Measurements from ENCODE around the gene CCHCR1. TPM values are rescaled to one million over a fixed set of nuclear protein-coding genes. Genes with fewer than 3 reads are reported as not detected.

Gene CCHCR1
- total and polyA plus RNA-seq, 2 experiments from 2014 or later, result 6.1 to 8.9 TPM

DNA sequence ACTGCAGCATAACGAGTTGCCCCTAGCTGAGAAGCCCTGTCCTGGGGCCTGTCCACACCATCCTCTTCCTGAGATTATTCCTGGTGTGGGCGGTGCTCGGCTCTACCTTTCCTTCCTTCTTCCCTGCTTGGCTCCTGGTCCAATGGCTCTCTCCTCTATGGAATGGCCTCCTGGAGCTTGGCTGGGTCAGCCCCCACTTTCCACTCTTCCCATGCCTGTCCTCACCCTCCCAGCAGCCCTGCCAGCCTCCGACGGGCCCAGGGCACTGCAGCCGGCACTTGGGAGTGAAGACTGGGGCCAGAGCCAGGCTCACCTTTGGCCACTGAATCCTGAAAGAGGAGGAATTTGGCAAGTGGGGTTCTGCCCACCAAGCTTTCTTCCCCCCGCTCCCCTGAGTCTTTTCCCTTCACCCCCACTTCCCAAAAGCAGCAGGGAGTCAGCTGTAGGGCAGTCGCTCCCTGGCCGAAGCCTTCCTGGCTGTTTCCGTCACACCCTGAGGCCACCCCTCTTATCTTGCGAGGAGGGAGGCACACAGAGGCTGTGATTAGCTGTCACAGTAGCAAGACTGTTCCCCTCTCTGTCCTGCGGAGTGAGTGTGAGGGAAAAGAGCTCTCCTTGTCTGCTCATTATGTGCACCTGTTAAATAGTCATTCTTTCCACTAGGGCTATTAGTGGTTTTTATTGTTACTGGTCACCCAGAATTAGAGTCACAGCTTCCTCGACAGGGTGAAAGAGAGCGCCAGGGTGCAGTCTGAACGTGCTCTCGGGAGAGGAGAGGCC is 31.0 kb downstream of the CCHCR1 start:
- DNase-seq (ENCODE audit: low spot score), result peak; percentile 42
- H3K9me2 ChIP-seq (replicated peaks; ENCODE audit: insufficient read depth), result no peaks in the 10 kb centered on the region
- no peaks in the 10 kb centered on the region for H3K27me3 ChIP-seq
- no peak overlapping the region for H2AFZ ChIP-seq
- no peaks in the 10 kb centered on the region for H3K79me2 ChIP-seq
- H3K4me2 ChIP-seq, result no peak overlapping the region
- H3K4me3 ChIP-seq, result no peak overlapping the region
- WGBS (ENCODE audit: low lambda C conversion rate, missing lambda C conversion rate), result 67% methylated on average over 15 of the region's 16 CpGs
- H3K36me3 ChIP-seq (replicated peaks; ENCODE audit: insufficient read depth, low read depth), result no peaks in the 10 kb centered on the region
- H3K4me1 ChIP-seq (ENCODE audit: insufficient read depth), result peaks cover 9% of the 10 kb centered on the region
- no peaks in the 10 kb centered on the region for H3K9me3 ChIP-seq (ENCODE audit: low read depth)
- H3K27ac ChIP-seq, result peak overlapping the region; percentile 61
- H4K20me1 ChIP-seq (ENCODE audit: insufficient read depth, poor library complexity, severe bottlenecking), result no peaks in the 10 kb centered on the region
- TF ChIP-seq EZH2phosphoT487 (IDR thresholded peaks at IDR 0.05; ENCODE audit: low read depth, severe bottlenecking, unreplicated experiment) (no peak), EZH2 (IDR thresholded peaks at IDR 0.05; ENCODE audit: borderline replicate concordance) (no peak)
- TF ChIP-seq, protein P1, sequence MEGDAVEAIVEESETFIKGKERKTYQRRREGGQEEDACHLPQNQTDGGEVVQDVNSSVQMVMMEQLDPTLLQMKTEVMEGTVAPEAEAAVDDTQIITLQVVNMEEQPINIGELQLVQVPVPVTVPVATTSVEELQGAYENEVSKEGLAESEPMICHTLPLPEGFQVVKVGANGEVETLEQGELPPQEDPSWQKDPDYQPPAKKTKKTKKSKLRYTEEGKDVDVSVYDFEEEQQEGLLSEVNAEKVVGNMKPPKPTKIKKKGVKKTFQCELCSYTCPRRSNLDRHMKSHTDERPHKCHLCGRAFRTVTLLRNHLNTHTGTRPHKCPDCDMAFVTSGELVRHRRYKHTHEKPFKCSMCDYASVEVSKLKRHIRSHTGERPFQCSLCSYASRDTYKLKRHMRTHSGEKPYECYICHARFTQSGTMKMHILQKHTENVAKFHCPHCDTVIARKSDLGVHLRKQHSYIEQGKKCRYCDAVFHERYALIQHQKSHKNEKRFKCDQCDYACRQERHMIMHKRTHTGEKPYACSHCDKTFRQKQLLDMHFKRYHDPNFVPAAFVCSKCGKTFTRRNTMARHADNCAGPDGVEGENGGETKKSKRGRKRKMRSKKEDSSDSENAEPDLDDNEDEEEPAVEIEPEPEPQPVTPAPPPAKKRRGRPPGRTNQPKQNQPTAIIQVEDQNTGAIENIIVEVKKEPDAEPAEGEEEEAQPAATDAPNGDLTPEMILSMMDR (IDR thresholded peaks at IDR 0.05; ENCODE audit: poor library complexity), result no peak

DNA sequence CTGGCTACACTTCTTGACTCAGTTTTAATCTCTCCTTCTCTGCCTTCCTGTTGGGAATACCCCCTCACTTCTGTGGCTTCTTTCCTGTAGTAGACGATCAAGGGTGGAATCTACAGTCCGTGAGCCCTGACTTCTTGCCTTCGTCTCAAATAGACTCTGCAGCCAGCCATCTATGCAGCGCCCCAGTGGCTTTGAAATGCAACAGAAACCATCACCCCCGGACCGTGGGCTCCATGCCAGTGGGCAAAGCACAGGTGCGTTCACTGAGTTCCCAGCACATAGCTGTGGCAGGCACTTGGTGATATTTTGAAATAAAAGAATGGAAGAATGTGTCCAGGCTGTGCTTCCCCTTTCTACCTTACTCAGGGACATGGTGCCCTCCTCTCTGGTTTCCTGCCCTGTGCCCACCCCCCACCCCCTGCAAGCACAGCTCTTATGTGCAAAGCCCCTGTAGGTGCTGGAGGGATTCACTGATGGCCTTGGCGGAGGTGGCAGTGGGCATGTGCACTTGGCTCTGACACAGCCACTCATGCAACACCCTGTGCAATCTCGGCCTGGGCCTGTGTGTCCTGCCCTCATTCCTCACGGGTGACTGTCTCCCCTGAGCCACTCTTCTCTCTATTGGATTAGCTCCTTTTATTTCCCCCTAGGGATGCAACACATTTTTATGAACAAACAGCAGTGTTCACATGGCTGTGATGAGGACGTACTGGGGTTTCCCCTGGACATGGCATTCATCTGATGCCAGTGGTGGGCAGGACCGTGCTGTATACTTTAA is 31.8 kb downstream of the CCHCR1 start:
- Histone ChIP-seq H3K4me1 (ENCODE audit: insufficient read depth) (peaks cover 9% of the 10 kb centered on the region), H3K79me2 (no peaks in the 10 kb centered on the region), H3K36me3 (replicated peaks; ENCODE audit: insufficient read depth, low read depth) (no peaks in the 10 kb centered on the region), H3K9me2 (replicated peaks; ENCODE audit: insufficient read depth) (no peaks in the 10 kb centered on the region), H3K27me3 (no peaks in the 10 kb centered on the region), H3K4me2 (no peak overlapping the region), H3K4me3 (no peak overlapping the region), H2AFZ (no peak overlapping the region), H4K20me1 (ENCODE audit: insufficient read depth, poor library complexity, severe bottlenecking) (no peaks in the 10 kb centered on the region), H3K27ac (no peak overlapping the region), H3K9me3 (ENCODE audit: low read depth) (no peaks in the 10 kb centered on the region)
- TF ChIP-seq, protein P1 (IDR thresholded peaks at IDR 0.05; ENCODE audit: poor library complexity), result no peak
- TF ChIP-seq EZH2phosphoT487 (IDR thresholded peaks at IDR 0.05; ENCODE audit: low read depth, severe bottlenecking, unreplicated experiment) (no peak), EZH2 (IDR thresholded peaks at IDR 0.05; ENCODE audit: borderline replicate concordance) (no peak)
- WGBS (ENCODE audit: low lambda C conversion rate, missing lambda C conversion rate), result 82% methylated on average over 12 of the region's 12 CpGs
- no peak for DNase-seq (ENCODE audit: low spot score)

DNA sequence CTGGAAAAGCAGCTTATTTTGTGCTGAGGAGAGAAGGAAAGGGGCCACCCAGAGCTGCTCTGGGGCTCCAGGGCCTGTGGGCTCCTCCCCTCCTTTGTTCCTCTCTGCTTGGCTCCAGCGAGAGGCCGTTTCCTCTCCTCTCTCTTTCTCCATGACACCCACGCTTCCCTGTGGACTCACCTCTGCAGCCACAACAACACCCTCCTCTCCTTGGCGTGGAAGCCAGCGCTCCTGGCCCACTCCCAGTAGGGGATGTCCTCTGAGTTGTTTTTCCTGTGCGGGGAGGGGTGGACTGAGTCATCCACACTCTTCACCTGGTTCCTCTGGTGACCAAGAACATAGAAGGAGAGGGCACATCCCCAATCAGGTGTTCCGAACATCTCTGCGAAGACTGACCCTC is 32.4 kb downstream of the CCHCR1 start:
- Histone ChIP-seq H3K9me3 (ENCODE audit: low read depth) (no peaks in the 10 kb centered on the region), H2AFZ (no peak overlapping the region), H3K4me1 (ENCODE audit: insufficient read depth) (peaks cover 9% of the 10 kb centered on the region), H3K27ac (no peak overlapping the region), H3K27me3 (no peaks in the 10 kb centered on the region), H3K4me3 (no peak overlapping the region), H3K36me3 (replicated peaks; ENCODE audit: insufficient read depth, low read depth) (no peaks in the 10 kb centered on the region), H3K4me2 (no peak overlapping the region), H3K9me2 (replicated peaks; ENCODE audit: insufficient read depth) (no peaks in the 10 kb centered on the region), H4K20me1 (ENCODE audit: insufficient read depth, poor library complexity, severe bottlenecking) (no peaks in the 10 kb centered on the region), H3K79me2 (no peaks in the 10 kb centered on the region)
- no peak for DNase-seq (ENCODE audit: low spot score)
- 77% methylated on average over 8 of the region's 8 CpGs for WGBS (ENCODE audit: low lambda C conversion rate, missing lambda C conversion rate)
- TF ChIP-seq, protein P1 (IDR thresholded peaks at IDR 0.05; ENCODE audit: poor library complexity), result no peak
- TF ChIP-seq EZH2phosphoT487 (IDR thresholded peaks at IDR 0.05; ENCODE audit: low read depth, severe bottlenecking, unreplicated experiment) (no peak), EZH2 (IDR thresholded peaks at IDR 0.05; ENCODE audit: borderline replicate concordance) (no peak)

All from hepatocyte (in vitro differentiated cells).